Suprapubic skin (tissue), 4 donors: ENCODE results near the gene BBLN. TPM values are rescaled to one million over a fixed set of nuclear protein-coding genes. Genes with fewer than 3 reads are reported as not detected.
A peak's percentile ranks its signal among the peaks of the same experiment; 100 is the strongest.

Experiments
- DNase-seq, 2 donors: peaks; one replicate each; pipeline ENCODE4 v3.0.0-alpha.2; 2019; ENCODE audit warnings: low spot score in 2 of 2
- H3K27ac ChIP-seq: fragments of 200-600 bp; sonication (generic); one replicate; pipeline ENCODE4 v1.5.1; 2019
- H3K27me3 ChIP-seq: fragments of 200-600 bp; sonication (generic); one replicate; pipeline ENCODE4 v1.5.1; 2019
- H3K36me3 ChIP-seq: fragments of 200-600 bp; sonication (generic); one replicate; pipeline ENCODE4 v1.5.1; 2019
- H3K4me1 ChIP-seq: fragments of 200-600 bp; sonication (generic); one replicate; pipeline ENCODE4 v1.5.1; 2019
- H3K4me3 ChIP-seq: fragments of 200-600 bp; sonication (generic); one replicate; pipeline ENCODE4 v1.5.1; 2019; ENCODE audit warnings: mild to moderate bottlenecking
- H3K9me3 ChIP-seq: fragments of 200-600 bp; sonication (generic); one replicate; pipeline ENCODE4 v1.5.1; 2019
- EP300 ChIP-seq: sonication (generic); formaldehyde crosslinking; IDR thresholded peaks from one replicate; pipeline ENCODE4 v1.6.1; 2017; ENCODE audit warnings: antibody characterized with exemption
- POLR2A ChIP-seq, 2 donors: fragments of 450-650 bp; IDR thresholded peaks; one replicate each; pipeline ENCODE4 v1.6.1; 2017; ENCODE audit warnings: antibody characterized with exemption in 2 of 2, mild to moderate bottlenecking in 2 of 2, moderate library complexity in 2 of 2
- POLR2AphosphoS5 ChIP-seq, 3 donors: sonication (generic); formaldehyde crosslinking; IDR thresholded peaks; one replicate each; pipeline ENCODE4 v1.6.1; 2017; ENCODE audit warnings: antibody characterized with exemption in 3 of 3
- WGBS: methylation state at CpG from one replicate; pipeline ENCODE4 v1.1.5; 2018; 5-methylcytosine and 5-hydroxymethylcytosine counted together
- total RNA-seq, 4 donors: library from RNA; depleted of rRNA; stranded (reverse); fragments of >200 nt; gene quantifications; one replicate each; pipeline ENCODE4 v1.1.0, GENCODE V29; 2016
- TF ChIP-seq, protein P1 (sequence below), 2 donors: fragments of 200-600 bp in 1 of 2; fragments of 450-650 bp in 1 of 2; sonication (generic) in 1 of 2; IDR thresholded peaks; one replicate each; pipeline ENCODE4 v1.5.1; 2016 to 2019; ENCODE audit warnings: antibody characterized with exemption in 2 of 2, mild to moderate bottlenecking in 1 of 2, moderate library complexity in 1 of 2

The BBLN gene
- total RNA-seq, 4 donors from 2014 or later, result 157 to 345 (median 224) TPM

- H3K4me3 ChIP-seq, result peak overlapping the region; percentile 92
- no peak for DNase-seq
- peaks cover 38% of the 10 kb centered on the region for H3K4me1 ChIP-seq
- H3K36me3 ChIP-seq, result peaks cover 29% of the 10 kb centered on the region
- TF ChIP-seq, protein P1, sequence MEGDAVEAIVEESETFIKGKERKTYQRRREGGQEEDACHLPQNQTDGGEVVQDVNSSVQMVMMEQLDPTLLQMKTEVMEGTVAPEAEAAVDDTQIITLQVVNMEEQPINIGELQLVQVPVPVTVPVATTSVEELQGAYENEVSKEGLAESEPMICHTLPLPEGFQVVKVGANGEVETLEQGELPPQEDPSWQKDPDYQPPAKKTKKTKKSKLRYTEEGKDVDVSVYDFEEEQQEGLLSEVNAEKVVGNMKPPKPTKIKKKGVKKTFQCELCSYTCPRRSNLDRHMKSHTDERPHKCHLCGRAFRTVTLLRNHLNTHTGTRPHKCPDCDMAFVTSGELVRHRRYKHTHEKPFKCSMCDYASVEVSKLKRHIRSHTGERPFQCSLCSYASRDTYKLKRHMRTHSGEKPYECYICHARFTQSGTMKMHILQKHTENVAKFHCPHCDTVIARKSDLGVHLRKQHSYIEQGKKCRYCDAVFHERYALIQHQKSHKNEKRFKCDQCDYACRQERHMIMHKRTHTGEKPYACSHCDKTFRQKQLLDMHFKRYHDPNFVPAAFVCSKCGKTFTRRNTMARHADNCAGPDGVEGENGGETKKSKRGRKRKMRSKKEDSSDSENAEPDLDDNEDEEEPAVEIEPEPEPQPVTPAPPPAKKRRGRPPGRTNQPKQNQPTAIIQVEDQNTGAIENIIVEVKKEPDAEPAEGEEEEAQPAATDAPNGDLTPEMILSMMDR (IDR thresholded peaks at IDR 0.05), result no peak
- H3K27me3 ChIP-seq, result no peaks in the 10 kb centered on the region
- H3K9me3 ChIP-seq, result no peaks in the 10 kb centered on the region
- H3K27ac ChIP-seq, result peak overlapping the region; percentile 94
- WGBS, result 14% methylated on average over 29 of the region's 32 CpGs
These were observed 30.7 kb downstream of the BBLN start for GRCh38 chr9:128190516-128191405.

- no peaks in the 10 kb centered on the region for H3K27me3 ChIP-seq
- WGBS, result under 1% methylated on average over 31 of the region's 71 CpGs
These were observed 31.5 kb downstream of the BBLN start, which contains the start of gene CIZ1 for GRCh38 chr9:128191406-128192046. TSS of gene CIZ1 (minus strand) at chr9:128191572. CDS start at chr9:128190857, 715 bp downstream.

DNA sequence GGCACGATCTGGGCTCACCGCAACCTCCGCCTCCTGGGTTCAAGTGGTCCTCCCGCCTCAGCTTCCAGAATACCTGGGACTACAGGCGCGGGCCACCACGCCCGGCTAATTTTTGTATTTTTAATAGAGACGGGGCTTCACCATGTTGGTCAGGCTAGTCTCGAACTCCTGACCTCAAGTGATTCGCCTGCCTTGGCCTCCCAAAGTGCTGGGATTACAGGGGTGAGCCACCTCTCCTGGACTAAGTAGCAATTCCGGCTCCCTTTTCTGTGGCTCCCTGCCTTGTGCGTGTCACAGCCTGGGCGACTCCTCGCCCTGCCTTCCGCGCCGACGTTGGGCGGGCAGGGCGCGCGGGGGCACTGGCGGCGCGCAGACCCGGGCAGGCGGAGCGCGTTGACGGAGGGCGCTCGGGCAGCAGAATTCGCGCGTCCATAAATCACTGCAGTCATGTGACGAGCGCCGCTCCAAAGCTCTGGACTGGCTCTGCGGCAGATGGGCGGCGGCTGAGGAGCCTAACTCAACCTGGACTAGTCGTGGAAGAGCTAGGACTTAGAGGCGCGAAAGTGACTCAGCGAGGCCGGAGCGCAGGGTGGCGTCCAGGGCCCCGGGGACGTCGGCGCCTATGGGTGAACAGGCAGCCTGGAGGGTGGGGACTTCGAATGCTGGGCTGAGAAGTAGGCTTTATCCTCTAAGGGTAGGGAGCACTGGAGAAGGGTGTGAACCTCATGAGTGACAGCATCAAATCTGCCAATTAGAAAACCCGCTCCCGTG lies 32.7 kb downstream of the BBLN start:
- TF ChIP-seq POLR2AphosphoS5 (IDR thresholded peaks at IDR 0.05) (peak in 2 of 3 donors; percentile 62 to 69), POLR2A (IDR thresholded peaks at IDR 0.05) (peak in 1 of 2 donors; percentile 49), EP300 (no peak)
- TF ChIP-seq, protein P1 (IDR thresholded peaks at IDR 0.05), result peak in 1 of 2 donors; percentile 23
- WGBS, result 14% methylated on average over 42 of the region's 56 CpGs
- peak; percentile 91 to 94 for DNase-seq

More at GRCh38 chr9:128191406-128192046, 31.5 kb downstream of the BBLN start, which contains the start of gene CIZ1:
- H3K9me3 ChIP-seq, result no peaks in the 10 kb centered on the region
- DNase-seq, result peak; percentile 85 to 91
- H3K27ac ChIP-seq, result peak within 1 kb of the TSS; percentile 94
- peaks cover 38% of the 10 kb centered on the region for H3K4me1 ChIP-seq
- H3K4me3 ChIP-seq, result peak within 1 kb of the TSS; percentile 92
- H3K36me3 ChIP-seq, result peaks cover 22% of the 10 kb centered on the region
- TF ChIP-seq POLR2A (IDR thresholded peaks at IDR 0.05), result peak in 1 of 2 donors; percentile 35
- TF ChIP-seq EP300, result no peak
- peak in 1 of 3 donors; percentile 29 for TF ChIP-seq POLR2AphosphoS5 (IDR thresholded peaks at IDR 0.05)
- TF ChIP-seq, protein P1 (IDR thresholded peaks at IDR 0.05), result peak; percentile 23 to 91

DNA sequence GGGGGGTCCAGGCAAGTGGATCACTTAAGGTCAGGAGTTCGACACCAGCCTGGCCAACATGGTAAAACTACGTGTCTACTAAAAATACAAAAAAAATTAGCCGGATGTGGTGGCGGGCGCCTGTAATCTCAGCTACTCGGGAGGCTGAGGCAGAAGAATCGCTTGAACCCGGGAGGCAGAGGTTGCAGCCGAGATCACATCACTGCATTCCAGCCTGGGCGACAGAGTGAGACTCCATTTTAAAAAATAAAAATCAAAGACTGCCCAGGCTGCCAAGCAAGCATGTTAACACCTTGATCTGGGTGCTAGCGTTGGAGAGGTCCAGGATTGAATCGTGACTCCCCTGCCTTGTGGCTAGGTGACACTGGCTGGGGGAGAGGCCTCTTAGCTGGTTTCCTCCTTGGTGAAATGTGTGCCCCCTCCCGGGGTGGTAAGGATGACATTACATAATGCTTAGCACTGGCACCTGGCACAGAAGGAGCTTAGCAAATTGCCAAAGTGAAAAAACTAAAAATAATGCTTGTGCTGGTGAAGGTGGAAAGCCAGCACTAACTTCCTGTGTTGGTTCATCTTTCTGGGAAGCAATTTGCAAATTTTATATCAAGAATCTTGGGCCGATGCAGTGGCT lies 33.5 kb downstream of the BBLN start:
- no peak for TF ChIP-seq POLR2AphosphoS5 (IDR thresholded peaks at IDR 0.05)
- TF ChIP-seq EP300, result no peak
- no peak for TF ChIP-seq POLR2A (IDR thresholded peaks at IDR 0.05)
- TF ChIP-seq, protein P1 (IDR thresholded peaks at IDR 0.05), result no peak
- Histone ChIP-seq H3K9me3 (no peaks in the 10 kb centered on the region), H3K27me3 (no peaks in the 10 kb centered on the region), H3K27ac (peak overlapping the region; percentile 94), H3K4me1 (peaks cover 36% of the 10 kb centered on the region), H3K4me3 (no peak overlapping the region), H3K36me3 (peaks cover 8% of the 10 kb centered on the region)
- no peak for DNase-seq
- WGBS, result 67% methylated on average over 14 of the region's 14 CpGs

More for the DNA sequence above, 32.7 kb downstream of the BBLN start:
- Histone ChIP-seq H3K4me3 (peak overlapping the region; percentile 92), H3K9me3 (no peaks in the 10 kb centered on the region), H3K4me1 (peaks cover 38% of the 10 kb centered on the region), H3K27ac (peak overlapping the region; percentile 94), H3K36me3 (peaks cover 12% of the 10 kb centered on the region), H3K27me3 (no peaks in the 10 kb centered on the region)
